ENCODE measurements around the gene GPSM3.
A peak's percentile ranks its signal among the peaks of the same experiment; 100 is the strongest.
"Not testable (repeated sequence)": the region's sequence is repeated elsewhere in the genome, so short reads cannot be mapped to it uniquely, and the experiment has no call there.

Gene GPSM3

GRCh38 chr6:32148289-32149091 is 44.0 kb downstream of the GPSM3 start:
- peak; percentile 72 for DNase-seq

- no peak for DNase-seq
Measured at GRCh38 chr6:32147401-32148132, 44.9 kb downstream of the GPSM3 start.

GRCh38 chr6:32146687-32147086 is 45.8 kb downstream of the GPSM3 start:
- no peak for DNase-seq

- DNase-seq, result no peak
Measured at GRCh38 chr6:32146287-32146686, 46.2 kb downstream of the GPSM3 start.

- DNase-seq, result not testable (repeated sequence)
Measured at GRCh38 chr6:32144238-32144637, 48.2 kb downstream of the GPSM3 start.

Measured in CD4-positive, alpha-beta T cell treated with Interleukin-6 for 4 hours (primary cell).